A673 (cell line): ENCODE data around the gene NAMPT. TPM values are rescaled to one million over a fixed set of nuclear protein-coding genes. Genes with fewer than 3 reads are reported as not detected.

Experiments used
- Bru-seq: library from RNA; stranded (reverse); fragments of 400-500 nt; gene quantifications from one replicate; lab custom pipeline; 2021; lab: Mats Ljungman, UMichigan
- BruChase-seq, 2 experiments: library from RNA; stranded (reverse); fragments of 400-500 nt; gene quantifications; one replicate each; lab custom pipeline; 2021; lab: Mats Ljungman, UMichigan
- BruUV-seq: library from RNA; stranded (reverse); fragments of 400-500 nt; replicated peaks from 2 replicates; lab custom pipeline; 2021; lab: Mats Ljungman, UMichigan
- CTCF ChIA-PET: fragments of 300-600 bp; sonication (Branson Sonifier 250); formaldehyde crosslinking; loops from one replicate; lab custom pipeline; 2022; ENCODE audit warnings: antibody characterized with exemption; lab: Charles Lee
- POLR2A ChIA-PET: fragments of 300-600 bp; sonication (Branson Sonifier 250); formaldehyde crosslinking; loops from one replicate; lab custom pipeline; 2022; ENCODE audit warnings: antibody characterized with exemption; ENCODE audit not compliant: low non-redundant PET; lab: Charles Lee
- DNase-seq: peaks from one replicate; pipeline ENCODE4 v3.0.0-alpha.2; 2015; ENCODE audit warnings: low spot score
- H3K27ac ChIP-seq: fragments of 200-600 bp; sonication (generic); 2 replicates; pipeline ENCODE4 v1.5.1; 2016; ENCODE audit warnings: mixed run types, low read depth, mild to moderate bottlenecking, mixed read lengths, antibody characterized with exemption, low read length; ENCODE audit not compliant: poor library complexity, severe bottlenecking
- H3K27me3 ChIP-seq: fragments of 200-600 bp; sonication (generic); replicated peaks from 2 replicates; pipeline ENCODE4 v1.6.1; 2017; ENCODE audit warnings: mixed run types, low read depth, mild to moderate bottlenecking, mixed read lengths, antibody characterized with exemption, low read length; ENCODE audit not compliant: insufficient read depth, poor library complexity
- H3K36me3 ChIP-seq: fragments of 200-600 bp; sonication (generic); 2 replicates; pipeline ENCODE4 v1.6.1; 2016; ENCODE audit warnings: mixed run types, mild to moderate bottlenecking, mixed read lengths, antibody characterized with exemption, low read length; ENCODE audit not compliant: insufficient read depth, poor library complexity, severe bottlenecking
- H3K4me1 ChIP-seq: fragments of 200-600 bp; sonication (generic); 2 replicates; pipeline ENCODE4 v1.6.1; 2017; ENCODE audit warnings: mixed run types, mild to moderate bottlenecking, mixed read lengths, antibody characterized with exemption, low read length; ENCODE audit not compliant: insufficient read depth, poor library complexity, severe bottlenecking
- H3K4me3 ChIP-seq: fragments of 200-600 bp; sonication (generic); 2 replicates; pipeline ENCODE4 v1.5.1; 2016; ENCODE audit warnings: low read depth, mixed run types, mild to moderate bottlenecking, mixed read lengths, low read length; ENCODE audit not compliant: poor library complexity, severe bottlenecking
- H3K9me3 ChIP-seq: fragments of 200-600 bp; sonication (generic); 2 replicates; pipeline ENCODE4 v1.6.1; 2016; ENCODE audit warnings: mixed run types, low read depth, mild to moderate bottlenecking, mixed read lengths, antibody characterized with exemption, low read length; ENCODE audit not compliant: poor library complexity, severe bottlenecking
- CTCF ChIP-seq: fragments of 300-800, 200-600 bp; sonication (generic); conservative IDR thresholded peaks from 2 replicates; pipeline ENCODE4 v1.5.1; 2017; ENCODE audit warnings: low read depth, mild to moderate bottlenecking, antibody characterized with exemption, low read length, moderate library complexity, mixed read lengths
- EZH2 ChIP-seq: fragments of 200-600 bp; sonication (generic); IDR thresholded peaks from 2 replicates; pipeline ENCODE4 v1.6.1; 2017; ENCODE audit warnings: borderline replicate concordance, low read depth, mild to moderate bottlenecking, mixed read lengths, antibody characterized with exemption, low read length; ENCODE audit not compliant: poor library complexity, severe bottlenecking
- intact Hi-C: fragments of 100-400 bp; cut with micrococcal nuclease; formaldehyde crosslinking; loops from one replicate; pipeline ENCODE4 v1.10.0; 2022; ENCODE audit not compliant: unreplicated experiment
- long read RNA-seq: library from polyadenylated mRNA; stranded (forward); transcript quantifications from one replicate; pipeline ENCODE4 v2.0.0, GENCODE V29; 2022
- total RNA-seq: library from RNA; stranded (reverse); gene quantifications from 2 replicates; pipeline ENCODE4 v1.2.3, GENCODE V29; 2021

NAMPT gene
- total RNA-seq, result 55.3 and 68.0 TPM in 2 replicates
- Bru-seq, nascent RNA, result percentile 87 among the genes with signal in this experiment
- percentile 86 among the genes with signal in this experiment for BruChase-seq, experiment 1, labeled RNA remaining after a 2-hour chase
- percentile 90 among the genes with signal in this experiment for BruChase-seq, experiment 2, labeled RNA remaining after a 6-hour chase
- long read RNA-seq, full-length matches to known transcripts, result 86 of 98 reads
- long read RNA-seq, partial matches to known transcripts, result 1 of 98 reads
- long read RNA-seq, other reads (novel, unspliced or antisense), result 11 of 98 reads

- ChIA-PET POLR2A (interaction anchor here (0.6 to 0.8 kb wide), 3 partner anchors 15 to 141 kb away, joined by 3 to 4 read pairs (median 3); no protein-coding TSS in a partner anchor), CTCF (interaction anchor here (0.7 to 0.8 kb wide), 2 partner anchors 13 to 178 kb away, joined by 4 to 8 read pairs; no protein-coding TSS in a partner anchor)
- Histone ChIP-seq H3K36me3 (no peaks in the 10 kb centered on the region), H3K4me3 (peak within 1 kb of the TSS; percentile 69), H3K27me3 (no peaks in the 10 kb centered on the region), H3K4me1 (peaks cover 5% of the 10 kb centered on the region), H3K9me3 (no peaks in the 10 kb centered on the region), H3K27ac (peak within 1 kb of the TSS; percentile 84)
- TF ChIP-seq EZH2 (no peak), CTCF (no peak)
- intact Hi-C loops, result loop anchor here (5.0 kb wide), 2 partner anchors 138 to 178 kb away; no protein-coding TSS in a partner anchor
- no TSS peak for BruUV-seq
- DNase-seq, result no peak
Observed at GRCh38 chr7:106284714-106285050, at the start of gene NAMPT. NAMPT (minus strand) TSS chr7:106284983; CDS start chr7:106284884, 99 bp downstream.

GRCh38 chr7:106332201-106332600, 47.4 kb upstream of the NAMPT start:
- peaks cover 7% of the 10 kb centered on the region for H3K9me3 ChIP-seq
- intact Hi-C loops, result no loop called here
- no peak for DNase-seq
- no peaks in the 10 kb centered on the region for H3K36me3 ChIP-seq
- peaks cover 5% of the 10 kb centered on the region for H3K4me1 ChIP-seq
- no peak overlapping the region for H3K27ac ChIP-seq
- CTCF ChIA-PET, result no interaction called here
- POLR2A ChIA-PET, result interaction anchor here (0.6 kb wide), 1 partner anchor 13 kb away, joined by 3 read pairs; no protein-coding TSS in a partner anchor
- TF ChIP-seq EZH2 (no peak), CTCF (no peak)
- H3K27me3 ChIP-seq, result no peaks in the 10 kb centered on the region
- BruUV-seq, result no TSS peak
- no peak overlapping the region for H3K4me3 ChIP-seq

GRCh38 chr7:106331441-106332175, 46.8 kb upstream of the NAMPT start:
- BruUV-seq, result no TSS peak
- H3K4me3 ChIP-seq, result no peak overlapping the region
- intact Hi-C loops, result no loop called here
- no peak for DNase-seq
- TF ChIP-seq EZH2 (no peak), CTCF (no peak)
- H3K4me1 ChIP-seq, result peaks cover 5% of the 10 kb centered on the region
- H3K27me3 ChIP-seq, result no peaks in the 10 kb centered on the region
- H3K27ac ChIP-seq, result no peak overlapping the region
- CTCF ChIA-PET, result no interaction called here
- H3K36me3 ChIP-seq, result no peaks in the 10 kb centered on the region
- H3K9me3 ChIP-seq, result peaks cover 1% of the 10 kb centered on the region
- POLR2A ChIA-PET, result interaction anchor here (0.6 kb wide), 1 partner anchor 12 kb away, joined by 3 read pairs; no protein-coding TSS in a partner anchor
